Measurements from ENCODE around the gene LRRC75B. TPM values are rescaled to one million over a fixed set of nuclear protein-coding genes. Genes with fewer than 3 reads are reported as not detected.
A peak's percentile ranks its signal among the peaks of the same experiment; 100 is the strongest.

Gene LRRC75B
- total RNA-seq, 1 experiment from 2014 or later, result 3.6 TPM

DNA sequence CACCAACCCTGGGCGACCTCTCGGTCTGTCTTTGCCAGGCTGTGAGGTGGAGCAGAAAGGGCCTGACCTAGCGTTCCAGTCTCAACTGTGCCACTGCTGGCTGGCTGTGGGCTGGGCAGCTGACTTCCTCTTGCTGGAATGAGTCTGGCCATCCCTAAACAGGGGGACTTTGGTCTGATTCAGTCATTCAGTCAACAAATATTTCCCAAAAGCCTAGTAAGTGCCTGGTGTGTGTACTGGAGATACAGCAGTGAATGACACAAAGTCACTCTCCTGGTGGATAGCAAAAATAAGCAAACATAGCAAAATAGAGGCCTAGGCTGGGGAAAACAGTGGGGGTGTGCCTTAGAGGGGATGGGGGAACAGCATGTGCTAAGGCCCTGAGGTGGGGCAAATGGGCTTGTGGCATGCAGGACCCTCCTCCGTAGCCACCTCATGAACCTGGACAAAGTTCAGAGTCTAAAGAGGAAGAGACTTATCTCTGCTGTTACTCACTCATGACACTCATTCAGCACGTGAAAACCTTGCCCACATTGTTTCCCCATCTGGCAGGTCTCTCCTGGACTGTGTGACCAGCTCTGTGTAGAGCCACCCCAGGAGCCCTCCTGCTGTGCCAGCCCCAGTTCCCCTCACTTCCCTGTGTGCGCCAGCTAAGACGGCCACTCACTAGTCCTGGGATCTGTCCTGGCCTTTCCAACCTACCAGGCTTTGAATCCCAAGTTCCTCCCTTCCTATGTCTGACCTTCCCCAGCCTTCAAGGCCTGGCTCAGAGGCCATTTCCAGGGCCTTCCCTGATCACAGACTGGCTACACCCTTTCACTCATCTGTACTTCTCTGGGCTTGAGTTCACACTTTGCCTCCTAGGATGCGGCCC, 42.6 kb downstream of the LRRC75B start:
- no peaks in the 10 kb centered on the region for H3K9me2 ChIP-seq (replicated peaks; ENCODE audit: insufficient read depth, low read length)
- H3K9ac ChIP-seq (ENCODE audit: low read length), result no peak overlapping the region
- no peaks in the 10 kb centered on the region for H3K9me3 ChIP-seq (ENCODE audit: low read length)
- H2AFZ ChIP-seq (ENCODE audit: low read length), result no peak overlapping the region
- H3K27ac ChIP-seq (ENCODE audit: low read length), result peak overlapping the region; percentile 89
- peaks cover 12% of the 10 kb centered on the region; the same call in 1 of the 2 replicates for H3K36me3 ChIP-seq (ENCODE audit: insufficient read depth, low read length)
- no peak overlapping the region for H3K4me3 ChIP-seq (ENCODE audit: low read length)
- H4K20me1 ChIP-seq (ENCODE audit: insufficient read depth, low read depth, low read length), result peaks cover 26% of the 10 kb centered on the region; the same call in 1 of the 2 replicates
- peaks cover 62% of the 10 kb centered on the region for H3K79me2 ChIP-seq (ENCODE audit: low read length)
- H3K4me2 ChIP-seq (ENCODE audit: low read depth, low read length, poor library complexity, severe bottlenecking), result no peak overlapping the region
- no peaks in the 10 kb centered on the region for H3K27me3 ChIP-seq (ENCODE audit: low read length)
- no peak for DNase-seq
- H3K4me1 ChIP-seq (ENCODE audit: low read length), result peaks cover 36% of the 10 kb centered on the region

GRCh38 chr22:24548812-24549211, 44.1 kb downstream of the LRRC75B start:
- Histone ChIP-seq H3K9me3 (ENCODE audit: low read length) (no peaks in the 10 kb centered on the region), H3K4me2 (ENCODE audit: low read depth, low read length, poor library complexity, severe bottlenecking) (no peak overlapping the region), H3K9ac (ENCODE audit: low read length) (no peak overlapping the region), H3K9me2 (replicated peaks; ENCODE audit: insufficient read depth, low read length) (no peaks in the 10 kb centered on the region), H3K27ac (ENCODE audit: low read length) (no peak overlapping the region), H4K20me1 (ENCODE audit: insufficient read depth, low read depth, low read length) (peaks cover 21% of the 10 kb centered on the region; the same call in 1 of the 2 replicates), H3K27me3 (ENCODE audit: low read length) (no peaks in the 10 kb centered on the region), H3K4me1 (ENCODE audit: low read length) (peaks cover 33% of the 10 kb centered on the region), H3K79me2 (ENCODE audit: low read length) (peaks cover 52% of the 10 kb centered on the region), H3K4me3 (ENCODE audit: low read length) (no peak overlapping the region), H3K36me3 (ENCODE audit: insufficient read depth, low read length) (peaks cover 12% of the 10 kb centered on the region), H2AFZ (ENCODE audit: low read length) (no peak overlapping the region)
- no peak for DNase-seq

GRCh38 chr22:24543679-24544243, 49.1 kb downstream of the LRRC75B start:
- no peaks in the 10 kb centered on the region for H3K4me1 ChIP-seq (ENCODE audit: low read length)
- peaks cover 5% of the 10 kb centered on the region; the same call in 1 of the 2 replicates for H4K20me1 ChIP-seq (ENCODE audit: insufficient read depth, low read depth, low read length)
- H3K27ac ChIP-seq (ENCODE audit: low read length), result no peak overlapping the region
- no peak overlapping the region for H2AFZ ChIP-seq (ENCODE audit: low read length)
- no peak for DNase-seq
- no peaks in the 10 kb centered on the region for H3K9me2 ChIP-seq (replicated peaks; ENCODE audit: insufficient read depth, low read length)
- H3K4me3 ChIP-seq (ENCODE audit: low read length), result no peak overlapping the region
- H3K36me3 ChIP-seq (ENCODE audit: insufficient read depth, low read length), result peaks cover 12% of the 10 kb centered on the region
- no peak overlapping the region for H3K4me2 ChIP-seq (ENCODE audit: low read depth, low read length, poor library complexity, severe bottlenecking)
- H3K27me3 ChIP-seq (ENCODE audit: low read length), result no peaks in the 10 kb centered on the region
- peaks cover 2% of the 10 kb centered on the region; the same call in 1 of the 2 replicates for H3K79me2 ChIP-seq (ENCODE audit: low read length)
- H3K9ac ChIP-seq (ENCODE audit: low read length), result no peak overlapping the region
- no peaks in the 10 kb centered on the region for H3K9me3 ChIP-seq (ENCODE audit: low read length)

- Histone ChIP-seq H3K4me2 (ENCODE audit: low read depth, low read length, poor library complexity, severe bottlenecking) (no peak overlapping the region), H3K79me2 (ENCODE audit: low read length) (no peaks in the 10 kb centered on the region), H3K27me3 (ENCODE audit: low read length) (no peaks in the 10 kb centered on the region), H3K36me3 (ENCODE audit: insufficient read depth, low read length) (peaks cover 12% of the 10 kb centered on the region), H3K27ac (ENCODE audit: low read length) (no peak overlapping the region), H3K9ac (ENCODE audit: low read length) (no peak overlapping the region), H4K20me1 (ENCODE audit: insufficient read depth, low read depth, low read length) (no peaks in the 10 kb centered on the region), H3K9me3 (ENCODE audit: low read length) (no peaks in the 10 kb centered on the region), H2AFZ (ENCODE audit: low read length) (no peak overlapping the region), H3K4me1 (ENCODE audit: low read length) (no peaks in the 10 kb centered on the region), H3K4me3 (ENCODE audit: low read length) (no peak overlapping the region), H3K9me2 (replicated peaks; ENCODE audit: insufficient read depth, low read length) (no peaks in the 10 kb centered on the region)
- DNase-seq, result no peak
These were observed 49.7 kb downstream of the LRRC75B start for GRCh38 chr22:24543185-24543601.

GRCh38 chr22:24542641-24543040, 50.2 kb downstream of the LRRC75B start:
- H3K27ac ChIP-seq (ENCODE audit: low read length), result no peak overlapping the region
- no peaks in the 10 kb centered on the region for H3K79me2 ChIP-seq (ENCODE audit: low read length)
- H3K4me3 ChIP-seq (ENCODE audit: low read length), result no peak overlapping the region
- H3K4me1 ChIP-seq (ENCODE audit: low read length), result no peaks in the 10 kb centered on the region
- no peaks in the 10 kb centered on the region for H3K27me3 ChIP-seq (ENCODE audit: low read length)
- no peak overlapping the region for H3K4me2 ChIP-seq (ENCODE audit: low read depth, low read length, poor library complexity, severe bottlenecking)
- no peaks in the 10 kb centered on the region for H4K20me1 ChIP-seq (ENCODE audit: insufficient read depth, low read depth, low read length)
- H2AFZ ChIP-seq (ENCODE audit: low read length), result no peak overlapping the region
- H3K36me3 ChIP-seq (ENCODE audit: insufficient read depth, low read length), result peaks cover 12% of the 10 kb centered on the region
- no peak for DNase-seq
- H3K9me2 ChIP-seq (replicated peaks; ENCODE audit: insufficient read depth, low read length), result no peaks in the 10 kb centered on the region
- H3K9ac ChIP-seq (ENCODE audit: low read length), result no peak overlapping the region
- no peaks in the 10 kb centered on the region for H3K9me3 ChIP-seq (ENCODE audit: low read length)

GRCh38 chr22:24541681-24542515, 51.0 kb downstream of the LRRC75B start:
- Histone ChIP-seq H3K9ac (ENCODE audit: low read length) (no peak overlapping the region), H3K4me1 (ENCODE audit: low read length) (no peaks in the 10 kb centered on the region), H2AFZ (ENCODE audit: low read length) (no peak overlapping the region), H3K36me3 (ENCODE audit: insufficient read depth, low read length) (peaks cover 12% of the 10 kb centered on the region), H3K9me3 (ENCODE audit: low read length) (no peaks in the 10 kb centered on the region), H3K79me2 (ENCODE audit: low read length) (no peaks in the 10 kb centered on the region), H3K27ac (ENCODE audit: low read length) (no peak overlapping the region), H4K20me1 (ENCODE audit: insufficient read depth, low read depth, low read length) (no peaks in the 10 kb centered on the region), H3K9me2 (replicated peaks; ENCODE audit: insufficient read depth, low read length) (no peaks in the 10 kb centered on the region), H3K4me2 (ENCODE audit: low read depth, low read length, poor library complexity, severe bottlenecking) (no peak overlapping the region), H3K4me3 (ENCODE audit: low read length) (no peak overlapping the region), H3K27me3 (ENCODE audit: low read length) (no peaks in the 10 kb centered on the region)
- DNase-seq, result no peak

- Histone ChIP-seq H3K9me3 (ENCODE audit: low read length) (no peaks in the 10 kb centered on the region), H4K20me1 (ENCODE audit: insufficient read depth, low read depth, low read length) (no peaks in the 10 kb centered on the region), H3K27me3 (ENCODE audit: low read length) (no peaks in the 10 kb centered on the region), H3K27ac (ENCODE audit: low read length) (no peak overlapping the region), H3K4me1 (ENCODE audit: low read length) (no peaks in the 10 kb centered on the region), H3K79me2 (ENCODE audit: low read length) (no peaks in the 10 kb centered on the region), H3K9ac (ENCODE audit: low read length) (no peak overlapping the region), H3K36me3 (ENCODE audit: insufficient read depth, low read length) (peaks cover 12% of the 10 kb centered on the region), H3K9me2 (replicated peaks; ENCODE audit: insufficient read depth, low read length) (no peaks in the 10 kb centered on the region), H3K4me2 (ENCODE audit: low read depth, low read length, poor library complexity, severe bottlenecking) (no peak overlapping the region), H2AFZ (ENCODE audit: low read length) (no peak overlapping the region), H3K4me3 (ENCODE audit: low read length) (no peak overlapping the region)
- DNase-seq, result no peak
These were observed 52.4 kb downstream of the LRRC75B start for GRCh38 chr22:24540470-24540869.

DNA sequence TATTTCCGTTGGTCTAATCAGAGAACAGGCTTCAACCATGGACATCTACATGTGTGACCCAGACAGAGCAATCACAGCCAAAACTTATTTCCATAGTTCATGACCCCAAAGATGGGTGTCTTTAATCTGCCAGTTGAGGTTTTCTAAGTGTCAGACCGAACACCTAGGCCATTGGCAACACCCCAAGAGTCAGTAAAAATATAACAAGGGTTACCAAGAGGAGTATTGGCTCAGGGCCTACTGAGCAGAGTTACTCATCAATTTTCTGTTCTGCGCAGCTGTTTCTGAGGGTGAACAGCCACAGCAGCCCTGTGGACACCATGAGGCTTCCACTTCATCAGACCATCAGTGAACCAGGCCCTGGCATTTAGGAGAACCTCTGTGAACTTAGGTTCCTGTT, 56.8 kb downstream of the LRRC75B start:
- H3K4me3 ChIP-seq (ENCODE audit: low read length), result no peak overlapping the region
- no peak overlapping the region for H3K9ac ChIP-seq (ENCODE audit: low read length)
- no peak for DNase-seq
- no peaks in the 10 kb centered on the region for H3K9me2 ChIP-seq (replicated peaks; ENCODE audit: insufficient read depth, low read length)
- no peak overlapping the region for H3K27ac ChIP-seq (ENCODE audit: low read length)
- H3K4me2 ChIP-seq (ENCODE audit: low read depth, low read length, poor library complexity, severe bottlenecking), result no peak overlapping the region
- no peaks in the 10 kb centered on the region for H3K79me2 ChIP-seq (ENCODE audit: low read length)
- no peaks in the 10 kb centered on the region for H3K27me3 ChIP-seq (ENCODE audit: low read length)
- H3K9me3 ChIP-seq (ENCODE audit: low read length), result no peaks in the 10 kb centered on the region
- H3K4me1 ChIP-seq (ENCODE audit: low read length), result no peaks in the 10 kb centered on the region
- 0 out of 2 replicates have a peak, but pooled peaks cover 5% of the 10 kb centered on the region for H3K36me3 ChIP-seq (ENCODE audit: insufficient read depth, low read length)
- H2AFZ ChIP-seq (ENCODE audit: low read length), result no peak overlapping the region
- H4K20me1 ChIP-seq (ENCODE audit: insufficient read depth, low read depth, low read length), result no peaks in the 10 kb centered on the region

Data from Karpas-422 (cell line).